ENCODE results near the gene MINDY3. TPM values are rescaled to one million over a fixed set of nuclear protein-coding genes. Genes with fewer than 3 reads are reported as not detected.
"Not testable (repeated sequence)": the region's sequence is repeated elsewhere in the genome, so short reads cannot be mapped to it uniquely, and the experiment has no call there.

Gene MINDY3
- polyA plus RNA-seq, 1 experiment, result 28.7 TPM

DNA sequence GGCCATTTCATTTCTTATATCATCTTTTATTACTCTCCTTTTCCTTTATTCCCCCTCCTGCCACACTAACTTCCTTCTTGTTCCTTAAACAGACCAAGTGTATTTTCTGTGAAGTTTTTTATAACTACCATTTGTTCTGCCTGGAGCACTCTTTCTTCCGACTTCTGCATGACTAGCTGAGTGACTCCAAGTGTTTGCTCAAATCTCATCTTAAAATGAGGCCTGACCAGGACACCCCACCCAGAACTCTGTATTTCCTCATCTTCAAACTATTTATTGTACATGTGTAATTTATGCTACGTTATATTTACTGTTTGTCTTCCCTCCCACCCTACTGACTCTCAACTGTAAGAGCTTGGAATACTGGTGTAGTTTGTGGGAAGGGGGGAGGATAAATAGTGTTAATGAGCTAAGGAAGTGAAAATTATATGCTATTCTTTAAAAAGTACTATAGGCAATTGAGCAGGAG, 3.2 kb downstream of the MINDY3 start:
- ChIA-PET CTCF (interaction anchor here (1.7 kb wide), 1 partner anchor 45 kb away, joined by 5 read pairs; no protein-coding TSS in a partner anchor), POLR2A (no interaction called here)
- H3K4me3 ChIP-seq (ENCODE audit: low read depth, low read length), result no peak overlapping the region
- H3K27me3 ChIP-seq (ENCODE audit: control insufficient read depth, insufficient read depth, low read length), result no peaks in the 10 kb centered on the region
- DNase-seq (ENCODE audit: low read depth, low spot score), result no peak
- H3K27ac ChIP-seq (ENCODE audit: low read depth, low read length), result no peak overlapping the region
- no peaks in the 10 kb centered on the region; the same call in 1 of the 2 replicates for H3K9me3 ChIP-seq (ENCODE audit: control insufficient read depth, insufficient read depth, low read length)
- TF ChIP-seq, protein P1, sequence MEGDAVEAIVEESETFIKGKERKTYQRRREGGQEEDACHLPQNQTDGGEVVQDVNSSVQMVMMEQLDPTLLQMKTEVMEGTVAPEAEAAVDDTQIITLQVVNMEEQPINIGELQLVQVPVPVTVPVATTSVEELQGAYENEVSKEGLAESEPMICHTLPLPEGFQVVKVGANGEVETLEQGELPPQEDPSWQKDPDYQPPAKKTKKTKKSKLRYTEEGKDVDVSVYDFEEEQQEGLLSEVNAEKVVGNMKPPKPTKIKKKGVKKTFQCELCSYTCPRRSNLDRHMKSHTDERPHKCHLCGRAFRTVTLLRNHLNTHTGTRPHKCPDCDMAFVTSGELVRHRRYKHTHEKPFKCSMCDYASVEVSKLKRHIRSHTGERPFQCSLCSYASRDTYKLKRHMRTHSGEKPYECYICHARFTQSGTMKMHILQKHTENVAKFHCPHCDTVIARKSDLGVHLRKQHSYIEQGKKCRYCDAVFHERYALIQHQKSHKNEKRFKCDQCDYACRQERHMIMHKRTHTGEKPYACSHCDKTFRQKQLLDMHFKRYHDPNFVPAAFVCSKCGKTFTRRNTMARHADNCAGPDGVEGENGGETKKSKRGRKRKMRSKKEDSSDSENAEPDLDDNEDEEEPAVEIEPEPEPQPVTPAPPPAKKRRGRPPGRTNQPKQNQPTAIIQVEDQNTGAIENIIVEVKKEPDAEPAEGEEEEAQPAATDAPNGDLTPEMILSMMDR (IDR thresholded peaks at IDR 0.05; ENCODE audit: low read depth, low read length), result no peak

DNA sequence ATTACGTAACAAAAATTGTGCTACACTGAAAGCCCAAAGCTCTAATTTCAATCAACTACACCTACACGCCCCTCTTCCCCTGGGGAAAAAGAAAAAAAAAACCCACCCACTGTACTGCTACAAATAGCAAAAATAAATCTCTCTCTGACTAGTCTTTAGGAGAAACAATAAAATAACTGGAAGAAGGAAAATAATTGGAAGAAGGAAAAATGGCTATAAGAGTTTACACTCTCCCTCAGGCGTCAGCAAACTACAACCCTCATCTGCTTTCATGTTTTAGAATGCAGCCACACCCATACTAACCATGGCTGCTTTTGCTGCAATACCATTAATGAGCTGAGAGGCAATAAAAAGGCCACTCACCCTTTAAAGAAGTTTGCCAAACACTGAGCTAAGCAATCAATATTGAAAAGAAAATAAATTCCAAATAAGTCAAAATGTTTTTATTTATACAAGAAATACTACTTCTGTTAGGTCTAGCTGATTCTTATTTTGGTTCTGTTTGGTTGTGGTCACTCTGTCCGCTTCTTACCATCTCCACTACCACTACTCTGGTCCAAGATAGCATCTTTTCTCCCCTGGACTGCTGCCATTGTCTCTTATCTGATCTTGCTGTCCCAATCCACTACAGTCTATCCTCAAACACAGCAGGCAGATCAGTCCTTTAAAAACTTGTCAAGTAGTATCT, 3.8 kb downstream of the MINDY3 start:
- DNase-seq (ENCODE audit: low read depth, low spot score), result no peak
- Histone ChIP-seq H3K27me3 (ENCODE audit: control insufficient read depth, insufficient read depth, low read length) (no peaks in the 10 kb centered on the region), H3K4me3 (ENCODE audit: low read depth, low read length) (no peak overlapping the region), H3K27ac (ENCODE audit: low read depth, low read length) (no peak overlapping the region), H3K9me3 (ENCODE audit: control insufficient read depth, insufficient read depth, low read length) (no peaks in the 10 kb centered on the region; the same call in 1 of the 2 replicates)
- TF ChIP-seq, protein P1 (IDR thresholded peaks at IDR 0.05; ENCODE audit: low read depth, low read length), result no peak
- ChIA-PET POLR2A (no interaction called here), CTCF (interaction anchor here (1.7 kb wide), 1 partner anchor 46 kb away, joined by 5 read pairs; no protein-coding TSS in a partner anchor)

- DNase-seq (ENCODE audit: low read depth, low spot score), result no peak
- no peak overlapping the region for H3K4me3 ChIP-seq (ENCODE audit: low read depth, low read length)
- TF ChIP-seq, protein P1 (IDR thresholded peaks at IDR 0.05; ENCODE audit: low read depth, low read length), result no peak
- H3K27me3 ChIP-seq (ENCODE audit: control insufficient read depth, insufficient read depth, low read length), result no peaks in the 10 kb centered on the region
- ChIA-PET CTCF (interaction anchor here (0.6 to 0.8 kb wide), 3 partner anchors 204 to 420 kb away, joined by 3 read pairs; no protein-coding TSS in a partner anchor), POLR2A (no interaction called here)
- H3K9me3 ChIP-seq (ENCODE audit: control insufficient read depth, insufficient read depth, low read length), result no peaks in the 10 kb centered on the region
- H3K27ac ChIP-seq (ENCODE audit: low read depth, low read length), result no peak overlapping the region
Observed at GRCh38 chr10:15853800-15854199, 6.5 kb downstream of the MINDY3 start.

DNA sequence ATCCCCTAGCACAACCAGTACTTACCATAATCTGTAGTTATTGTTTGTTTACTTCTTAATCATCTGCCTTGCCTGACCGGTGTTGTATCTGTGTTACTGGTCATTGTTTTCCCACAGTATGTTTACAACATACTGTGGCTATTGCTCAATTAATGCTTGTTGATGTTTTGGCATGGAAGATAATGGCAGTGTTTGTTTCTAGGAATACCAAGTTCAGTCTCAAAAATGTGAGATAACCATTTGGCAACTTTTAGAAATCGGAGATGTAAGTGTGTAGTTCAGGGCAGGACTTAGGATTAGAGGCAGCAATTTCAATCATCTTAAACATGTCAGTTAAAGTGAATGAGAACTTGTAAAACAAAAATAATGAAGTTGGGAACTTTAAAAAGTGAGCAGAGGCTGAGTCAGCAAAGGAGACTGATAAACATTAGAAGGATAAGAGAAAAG, 8.2 kb downstream of the MINDY3 start:
- CTCF ChIA-PET, result no interaction called here
- Histone ChIP-seq H3K27me3 (ENCODE audit: control insufficient read depth, insufficient read depth, low read length) (no peaks in the 10 kb centered on the region), H3K4me3 (ENCODE audit: low read depth, low read length) (no peak overlapping the region), H3K9me3 (ENCODE audit: control insufficient read depth, insufficient read depth, low read length) (no peaks in the 10 kb centered on the region), H3K27ac (ENCODE audit: low read depth, low read length) (no peak overlapping the region)
- POLR2A ChIA-PET, result no interaction called here
- TF ChIP-seq, protein P1 (IDR thresholded peaks at IDR 0.05; ENCODE audit: low read depth, low read length), result no peak
- no peak for DNase-seq (ENCODE audit: low read depth, low spot score)

GRCh38 chr10:15850337-15850978, 9.8 kb downstream of the MINDY3 start:
- CTCF ChIA-PET; H3K9me3 ChIP-seq (ENCODE audit: control insufficient read depth, insufficient read depth, low read length); H3K27ac ChIP-seq (ENCODE audit: low read depth, low read length); H3K27me3 ChIP-seq (ENCODE audit: control insufficient read depth, insufficient read depth, low read length); POLR2A ChIA-PET; H3K4me3 ChIP-seq (ENCODE audit: low read depth, low read length); DNase-seq (ENCODE audit: low read depth, low spot score): not testable (repeated sequence)

All from AG04450 (cell line).